ENCODE results near the gene CDHR2.
"Not testable (repeated sequence)": the region's sequence is repeated elsewhere in the genome, so short reads cannot be mapped to it uniquely, and the experiment has no call there.

The CDHR2 gene

GRCh38 chr5:176597417-176598389, 48.6 kb downstream of the CDHR2 start:
- DNase-seq: no peak

GRCh38 chr5:176599749-176600430, 50.7 kb downstream of the CDHR2 start:
- DNase-seq: not testable (repeated sequence)

- no peak for DNase-seq
Observed at GRCh38 chr5:176601901-176602482, 52.9 kb downstream of the CDHR2 start.

DNA sequence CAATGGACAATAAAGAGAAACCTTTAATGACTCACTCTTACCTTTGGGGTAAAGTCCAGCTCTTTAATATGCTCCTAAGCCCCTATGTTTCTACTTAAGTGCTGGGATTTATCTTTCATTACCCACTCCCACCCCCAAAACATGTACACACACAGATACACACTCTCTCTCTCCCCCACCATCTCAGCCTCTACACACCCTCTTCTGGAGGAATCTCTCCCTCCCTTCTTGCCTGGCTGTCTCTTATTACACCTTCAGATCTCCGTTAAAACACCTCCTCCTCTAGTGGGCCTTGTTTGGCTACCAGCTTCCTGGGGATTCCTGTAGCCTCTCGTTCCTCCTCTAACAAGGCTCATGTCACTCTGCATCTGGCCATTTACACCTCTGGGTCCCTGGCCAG, 53.9 kb downstream of the CDHR2 start:
- DNase-seq: no peak

DNA sequence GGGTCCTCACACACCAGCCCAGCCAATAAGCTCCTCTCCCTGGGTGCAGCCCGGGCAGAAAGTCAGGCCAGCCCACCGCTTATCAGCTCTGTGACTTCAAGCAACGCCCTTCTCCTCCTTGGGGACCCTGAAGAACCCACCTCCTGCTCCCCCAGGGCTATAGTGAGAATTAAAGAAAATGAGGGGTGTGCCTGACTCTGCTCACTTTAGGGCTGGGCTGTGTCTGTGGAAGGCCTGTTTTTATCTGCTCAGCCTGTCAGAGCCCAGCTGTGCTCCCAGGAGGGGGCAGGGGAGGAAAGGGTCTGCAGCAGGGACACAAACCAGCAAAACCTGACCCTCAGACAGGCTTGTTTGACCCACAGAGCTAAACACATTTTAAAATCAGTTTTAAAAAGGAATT, 56.9 kb downstream of the CDHR2 start:
- DNase-seq: no peak

- no peak for DNase-seq
Observed at GRCh38 chr5:176606875-176607274, 57.7 kb downstream of the CDHR2 start.

- no peak for DNase-seq
Observed at GRCh38 chr5:176608142-176608705, 59.1 kb downstream of the CDHR2 start.

- DNase-seq: no peak
Observed at GRCh38 chr5:176608937-176609723, 60.0 kb downstream of the CDHR2 start.

DNA sequence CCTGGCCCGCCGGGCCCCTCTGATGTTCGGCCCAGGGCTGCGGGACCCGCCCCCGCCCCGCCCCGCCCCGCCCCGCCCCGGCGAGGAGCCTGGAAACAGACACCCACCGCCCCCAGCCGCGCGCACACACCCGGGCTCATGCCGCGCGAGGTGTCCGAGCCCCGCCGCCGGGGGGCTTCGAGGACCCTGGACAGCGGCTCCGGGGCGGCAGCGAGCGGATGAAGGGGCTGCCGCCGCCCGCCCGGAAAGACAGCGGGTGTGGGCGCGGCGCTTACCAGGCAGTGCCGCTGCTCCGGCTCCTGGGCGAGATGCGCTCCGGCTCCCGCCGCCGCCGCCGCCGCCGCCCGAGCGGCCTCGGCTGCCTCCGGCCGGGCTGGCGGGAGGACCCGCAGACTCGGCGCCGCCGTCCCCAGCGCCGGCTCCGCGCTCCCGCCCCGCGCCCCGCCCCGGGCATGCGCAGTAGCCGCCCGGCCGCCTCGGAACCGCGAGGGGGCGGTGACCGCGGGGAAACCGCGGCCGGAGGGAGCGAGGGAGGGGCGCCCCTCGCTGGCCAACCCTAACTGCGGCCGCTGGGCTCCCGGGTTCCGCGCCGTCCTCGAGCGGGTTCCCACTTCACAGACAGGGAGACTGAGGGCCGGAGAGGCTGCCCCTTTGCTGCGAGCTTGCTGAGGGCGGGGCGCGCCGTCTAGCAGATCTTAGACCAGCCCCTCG, 60.7 kb downstream of the CDHR2 start, which contains the start of gene GPRIN1:
TSS of gene GPRIN1 (minus strand) at position 433 of the 711 bp plus-strand sequence. CDS start 10,322 bp downstream, outside the sequence.
- no peak for DNase-seq

DNA sequence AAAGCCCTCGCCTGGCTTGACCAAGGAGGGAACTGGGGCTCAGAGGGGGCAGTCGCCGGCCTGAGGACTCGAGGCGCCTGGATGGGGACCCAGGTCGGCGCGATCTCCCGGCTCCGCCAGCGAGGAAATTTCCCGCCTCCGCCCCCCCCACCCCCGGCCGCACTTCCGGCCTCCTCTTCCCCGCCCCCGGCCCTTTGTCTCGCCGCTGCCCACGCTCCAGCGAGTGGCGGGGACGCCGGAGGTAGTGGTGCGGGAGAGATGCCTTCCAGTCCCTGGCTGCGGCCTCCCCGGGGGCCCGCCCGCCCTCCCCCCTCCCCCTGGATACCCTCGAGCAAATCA, 61.3 kb downstream of the CDHR2 start:
- no peak for DNase-seq

DNA sequence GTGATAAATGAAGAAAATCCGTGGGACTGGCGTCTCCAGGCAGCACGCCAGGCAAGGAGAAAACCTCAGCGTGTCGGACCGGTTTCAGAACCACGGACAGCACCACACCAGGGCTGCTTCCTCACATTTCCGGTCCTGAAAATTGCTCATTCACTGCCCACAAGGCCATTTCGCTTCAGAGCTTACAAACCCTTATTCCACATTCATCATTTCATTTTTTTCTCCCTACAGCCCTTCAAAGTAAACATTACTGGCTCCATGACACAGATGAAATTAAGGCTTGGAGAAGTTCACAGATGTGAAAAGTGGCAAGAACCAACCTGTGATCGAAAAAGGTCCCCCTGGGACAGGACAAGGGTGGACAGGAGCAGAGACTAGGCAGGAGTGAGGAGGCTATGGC, 62.3 kb downstream of the CDHR2 start:
- no peak for DNase-seq

DNA sequence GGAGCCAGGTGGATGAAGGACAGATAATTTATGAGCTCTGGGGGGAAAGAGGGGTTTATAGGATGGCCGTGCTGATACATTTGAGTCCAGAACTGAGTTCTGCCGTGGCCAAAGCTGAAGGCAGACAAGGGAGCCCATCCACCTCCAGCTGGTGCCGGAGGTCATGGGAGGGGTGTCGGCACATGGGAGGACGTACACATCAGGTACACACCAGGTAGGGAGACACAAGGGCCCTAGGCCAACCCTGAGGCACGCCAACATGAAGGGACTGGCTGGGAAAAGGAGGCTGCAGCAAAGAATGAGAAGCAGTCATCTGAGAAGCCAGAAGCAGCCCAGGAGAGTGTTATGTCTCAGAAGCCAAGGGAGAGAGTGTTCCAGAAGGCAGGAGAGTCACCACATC, 62.9 kb downstream of the CDHR2 start:
- no peak for DNase-seq

DNA sequence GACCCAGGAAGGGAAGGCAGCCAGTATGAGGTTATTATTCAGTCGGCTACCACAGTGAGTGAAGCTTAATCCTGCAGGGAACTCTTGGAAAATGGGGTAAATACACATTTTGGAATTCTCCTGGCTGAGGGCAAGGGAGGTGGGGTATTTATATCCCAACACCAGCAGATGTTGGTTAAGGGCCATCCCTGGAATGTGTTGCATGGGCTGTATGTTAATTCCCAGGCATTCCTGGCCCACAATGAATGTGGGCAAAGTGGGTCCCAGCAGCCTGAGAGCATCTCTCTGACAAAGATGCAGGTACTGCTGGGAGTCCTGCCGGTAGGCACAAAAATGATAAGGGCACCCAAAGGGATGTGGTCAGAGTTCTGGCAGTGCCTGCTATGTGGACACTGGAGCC, 63.7 kb downstream of the CDHR2 start:
- DNase-seq: no peak

- DNase-seq: peak; percentile 45
Observed at GRCh38 chr5:176614805-176615478, 65.8 kb downstream of the CDHR2 start.

GRCh38 chr5:176616511-176616910, 67.4 kb downstream of the CDHR2 start:
- peak; percentile 25 for DNase-seq

GRCh38 chr5:176618783-176619182, 69.6 kb downstream of the CDHR2 start:
- DNase-seq: no peak

DNA sequence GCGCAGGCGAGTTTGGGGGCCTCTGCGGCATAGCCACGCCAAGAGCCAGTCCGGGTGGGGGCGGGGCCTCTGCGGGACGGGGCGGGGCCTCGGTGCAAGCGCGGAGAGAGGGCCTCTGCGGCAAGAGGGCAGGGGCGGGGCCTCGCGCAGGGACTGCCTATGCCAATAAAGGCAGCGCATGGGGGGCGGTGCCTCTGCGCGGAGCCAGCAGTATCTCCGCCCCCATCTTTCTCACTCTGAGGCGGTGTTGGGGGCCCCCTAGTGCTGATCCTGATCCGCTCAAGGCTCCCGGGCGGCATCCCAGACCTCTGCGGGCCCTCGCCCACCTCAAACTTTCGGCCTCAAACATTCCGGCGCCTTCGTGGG, 70.0 kb downstream of the CDHR2 start:
- no peak for DNase-seq

- no peak for DNase-seq
Observed at GRCh38 chr5:176619569-176620332, 70.6 kb downstream of the CDHR2 start.

DNA sequence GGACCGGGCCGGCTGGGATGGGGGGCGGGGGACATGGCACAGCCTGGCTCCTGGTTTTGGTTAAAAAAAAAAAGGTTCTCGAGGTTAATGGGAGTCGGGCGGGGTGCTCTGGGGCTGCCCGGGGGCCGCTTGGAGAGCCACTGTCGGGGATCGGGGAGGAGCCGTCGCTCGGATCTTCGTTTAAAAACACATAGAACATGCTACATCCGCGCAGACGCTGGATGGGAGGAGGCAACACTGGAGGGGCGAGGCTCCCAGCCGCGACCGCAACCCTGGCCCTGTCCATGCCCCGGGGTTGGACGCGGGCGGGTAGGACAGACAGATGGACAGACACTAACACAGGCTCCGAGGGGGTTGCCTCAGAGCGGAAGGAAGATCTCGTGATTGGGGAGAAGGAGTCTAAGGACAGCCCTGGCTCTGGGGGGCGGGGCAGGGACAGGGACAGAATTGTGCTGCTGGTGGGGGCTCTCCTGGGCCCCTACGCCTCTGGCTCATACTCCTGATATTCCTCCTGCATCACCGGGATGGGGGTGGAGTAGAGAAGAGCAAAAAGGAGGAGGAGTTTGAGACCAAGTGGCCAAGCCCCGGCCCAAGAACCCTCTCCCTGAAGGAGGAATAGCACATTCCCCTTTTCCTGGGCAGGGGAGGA, 71.3 kb downstream of the CDHR2 start:
- DNase-seq: no peak

GRCh38 chr5:176621661-176622079, 72.5 kb downstream of the CDHR2 start:
- no peak for DNase-seq

All from NCI-H1694 treated with DMSO at 0.1 percent for 48 hours (cell line).